HepG2 (cell line): ENCODE results near the gene TBX18. TPM values are rescaled to one million over a fixed set of nuclear protein-coding genes. Genes with fewer than 3 reads are reported as not detected.

Source experiments
- ATAC-seq: fragments of 200-7000 bp; cut with Tn5 transposase; 3 replicates; pipeline ENCODE4 v1.9.1; 2020; ENCODE audit warnings: mild to moderate bottlenecking, moderate library complexity
- BruUV-seq: library from RNA; stranded (reverse); fragments of 400-500 nt; replicated peaks from 2 replicates; lab custom pipeline; 2021; lab: Mats Ljungman, UMichigan
- CTCF ChIA-PET: fragments of 300-600 bp; formaldehyde crosslinking; extraction: SDS; loops from one replicate; lab custom pipeline; 2021; ENCODE audit warnings: low total read pairs, inconsistent platforms, low intra/inter-chr PET ratio; lab: Yijun Ruan, JAX
- POLR2A ChIA-PET: fragments of 350-600 bp; sonication (Branson Sonifier 250); formaldehyde crosslinking; loops from one replicate; lab custom pipeline; 2020; ENCODE audit warnings: antibody characterized with exemption, inconsistent platforms; lab: Yijun Ruan, JAX
- DNase-seq: peaks from one replicate; pipeline ENCODE4 v3.0.0-alpha.2; 2015; ENCODE audit warnings: low spot score
- FAIRE-seq: peaks from 3 replicates; lab custom pipeline; 2011; peaks lifted over from hg19 to GRCh38; lab: Jason Lieb, UNC
- H2AFZ ChIP-seq: one replicate; pipeline ENCODE4 v1.6.1; 2011; ENCODE audit warnings: low read length, inconsistent platforms
- H3K27ac ChIP-seq: fragments of 300-600 bp; 3 replicates; pipeline ENCODE4 v1.8.0; 2011; ENCODE audit warnings: mixed run types, mild to moderate bottlenecking, mixed read lengths, low read length, inconsistent platforms; ENCODE audit not compliant: insufficient read depth; ENCODE audit errors: extremely low read length
- H3K27me3 ChIP-seq, 2 experiments: fragments of 200-600 bp in 1 of 2; 2 replicates in 1 of 2; 3 replicates in 1 of 2; pipeline versions ENCODE4 v1.6.0 to v1.8.0; 2011; ENCODE audit warnings: low read length in 2 of 2, mild to moderate bottlenecking in 2 of 2, moderate library complexity in 2 of 2, inconsistent platforms in 1 of 2; ENCODE audit not compliant: insufficient read depth in 2 of 2, control insufficient read depth in 1 of 2
- H3K36me3 ChIP-seq, 2 experiments: fragments of 200-600 bp in 1 of 2; replicated peaks in 1 of 2; 2 replicates in 1 of 2; 3 replicates in 1 of 2; pipeline versions ENCODE4 v1.5.1 to v1.8.0; 2011; ENCODE audit warnings: low read length in 2 of 2, inconsistent platforms in 1 of 2; ENCODE audit not compliant: insufficient read depth in 2 of 2, control insufficient read depth in 1 of 2
- H3K4me1 ChIP-seq: 2 replicates; pipeline ENCODE4 v1.5.1; 2012; ENCODE audit warnings: low read length, inconsistent platforms; ENCODE audit not compliant: insufficient read depth
- H3K4me2 ChIP-seq: 2 replicates; pipeline ENCODE4 v1.6.0; 2011; ENCODE audit warnings: low read depth, low read length, inconsistent platforms
- H3K4me3 ChIP-seq, 3 experiments: fragments of 200-600 bp in 1 of 3; sonication (generic), shearing (Covaris generic) in 1 of 3; replicated peaks in 1 of 3; 2 replicates each; pipeline ENCODE4 v1.5.1; 2011 to 2016; ENCODE audit warnings: low read length in 3 of 3, inconsistent platforms in 2 of 3, low read depth in 2 of 3, mild to moderate bottlenecking in 2 of 3, control low read depth in 1 of 3, mixed read lengths in 1 of 3; ENCODE audit not compliant: insufficient read depth in 1 of 3
- H3K79me2 ChIP-seq: one replicate; pipeline ENCODE4 v1.6.1; 2011; ENCODE audit warnings: low read length, inconsistent platforms; ENCODE audit not compliant: insufficient read depth
- H3K9ac ChIP-seq: 2 replicates; pipeline ENCODE4 v1.6.0; 2011; ENCODE audit warnings: mild to moderate bottlenecking, low read depth, low read length, inconsistent platforms; ENCODE audit not compliant: insufficient read depth
- H3K9me3 ChIP-seq: 2 replicates; pipeline ENCODE4 v1.5.1; 2012; ENCODE audit warnings: mild to moderate bottlenecking, low read length
- H4K20me1 ChIP-seq: 2 replicates; pipeline ENCODE4 v1.6.0; 2011; ENCODE audit warnings: inconsistent platforms, mild to moderate bottlenecking, low read length, moderate library complexity; ENCODE audit not compliant: insufficient read depth
- HNRNPLL ChIP-seq: fragments of 200-400 bp; formaldehyde crosslinking; IDR thresholded peaks from 2 replicates; pipeline ENCODE4 v1.6.1; 2017; ENCODE audit warnings: mild to moderate bottlenecking, low read depth, low read length; ENCODE audit not compliant: poor library complexity, severe bottlenecking
- NFE2L2 ChIP-seq: fragments of 150-350 bp; IDR thresholded peaks from 2 replicates; pipeline ENCODE4 v1.6.1; 2014; ENCODE audit warnings: low read length
- ZFP90 ChIP-seq: sonication (generic); formaldehyde crosslinking; IDR thresholded peaks from 2 replicates; pipeline ENCODE4 v1.8.0; 2022; ENCODE audit warnings: missing genetic modification reagents, mild to moderate bottlenecking, inconsistent platforms, borderline replicate concordance
- WGBS: methylation state at CpG from one replicate; pipeline ENCODE4 v1.1.6; 2017; ENCODE audit warnings: low lambda C conversion rate; 5-methylcytosine and 5-hydroxymethylcytosine counted together
- in situ Hi-C: cut with HindIII; loops from 2 replicates; pipeline ENCODE4 v1.10.0; 2017; ENCODE audit warnings: low pct_unique_long_range_greater_than_20kb; ENCODE audit not compliant: extremely low pct_ligation_motif_present
- intact Hi-C: fragments of 100-400 bp; cut with micrococcal nuclease; formaldehyde crosslinking; loops from one replicate; pipeline ENCODE4 v1.10.0; 2022; ENCODE audit not compliant: unreplicated experiment
- polyA plus RNA-seq, 8 experiments: library from polyadenylated mRNA; depleted of rRNA in 3 of 8; stranded (reverse) in 7 of 8; unstranded in 1 of 8; fragments of >200 nt; fragmentation: Illumina TruSeq in 4 of 8; extraction: Trizol in 4 of 8; gene quantifications; 2 replicates each; pipeline versions ENCODE4 v1.2.1 to v1.2.3, GENCODE V29; 2011 to 2016; ENCODE audit warnings: low read depth in 4 of 8, missing spikeins in 1 of 8, mixed read lengths in 1 of 8; ENCODE audit not compliant: insufficient read depth in 1 of 8
- total RNA-seq, 5 experiments: library from RNA; depleted of rRNA; stranded (reverse); fragments of >200 nt; fragmentation: Illumina TruSeq; extraction: Trizol; gene quantifications; 2 replicates each; pipeline ENCODE4 v1.2.3, GENCODE V29; 2016; ENCODE audit warnings: low read depth in 1 of 5
- TF ChIP-seq, protein P1 (sequence below): sonication (generic); formaldehyde crosslinking; IDR thresholded peaks from 2 replicates; pipeline ENCODE4 v1.4.0; 2020; ENCODE audit warnings: missing genetic modification reagents, borderline replicate concordance

The TBX18 gene
- total and polyA plus RNA-seq, 2 of the 13 experiments (the other 11 are each of a cell fraction or from before 2014, with no cell fraction given) = not detected

DNA sequence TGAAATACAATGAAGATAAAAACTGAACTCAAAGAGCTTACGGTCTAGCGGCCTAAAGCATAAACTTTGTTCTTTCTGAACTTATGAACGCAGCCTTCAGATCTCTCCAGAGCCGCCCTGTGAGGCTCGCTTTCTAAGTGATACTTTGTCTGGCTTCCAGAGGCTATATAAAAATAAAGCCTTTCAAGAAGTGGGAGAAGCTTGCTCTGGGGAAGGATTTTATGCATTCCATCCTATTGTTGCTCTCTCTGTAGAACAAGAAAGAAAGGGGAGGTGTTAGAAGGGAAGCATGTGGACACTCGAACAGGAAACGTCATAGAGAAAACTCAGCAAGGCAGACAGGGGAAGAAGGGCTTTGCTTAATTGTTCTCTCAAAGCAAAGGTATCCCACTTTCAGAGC lies 77.0 kb downstream of the TBX18 start:
- Histone ChIP-seq H3K4me2 (no peak overlapping the region), H2AFZ (no peak overlapping the region), H3K27ac (no peak overlapping the region), H3K4me1 (no peaks in the 10 kb centered on the region), H3K36me3 (no peaks in the 10 kb centered on the region), H3K9me3 (no peaks in the 10 kb centered on the region), H3K79me2 (no peaks in the 10 kb centered on the region), H3K27me3 (no peaks in the 10 kb centered on the region), H3K9ac (no peak overlapping the region), H3K4me3 (no peak overlapping the region), H4K20me1 (no peaks in the 10 kb centered on the region)
- TF ChIP-seq HNRNPLL (no peak), NFE2L2 (no peak), ZFP90 (CRISPR knock-in tag) (no peak)
- TF ChIP-seq, protein P1, sequence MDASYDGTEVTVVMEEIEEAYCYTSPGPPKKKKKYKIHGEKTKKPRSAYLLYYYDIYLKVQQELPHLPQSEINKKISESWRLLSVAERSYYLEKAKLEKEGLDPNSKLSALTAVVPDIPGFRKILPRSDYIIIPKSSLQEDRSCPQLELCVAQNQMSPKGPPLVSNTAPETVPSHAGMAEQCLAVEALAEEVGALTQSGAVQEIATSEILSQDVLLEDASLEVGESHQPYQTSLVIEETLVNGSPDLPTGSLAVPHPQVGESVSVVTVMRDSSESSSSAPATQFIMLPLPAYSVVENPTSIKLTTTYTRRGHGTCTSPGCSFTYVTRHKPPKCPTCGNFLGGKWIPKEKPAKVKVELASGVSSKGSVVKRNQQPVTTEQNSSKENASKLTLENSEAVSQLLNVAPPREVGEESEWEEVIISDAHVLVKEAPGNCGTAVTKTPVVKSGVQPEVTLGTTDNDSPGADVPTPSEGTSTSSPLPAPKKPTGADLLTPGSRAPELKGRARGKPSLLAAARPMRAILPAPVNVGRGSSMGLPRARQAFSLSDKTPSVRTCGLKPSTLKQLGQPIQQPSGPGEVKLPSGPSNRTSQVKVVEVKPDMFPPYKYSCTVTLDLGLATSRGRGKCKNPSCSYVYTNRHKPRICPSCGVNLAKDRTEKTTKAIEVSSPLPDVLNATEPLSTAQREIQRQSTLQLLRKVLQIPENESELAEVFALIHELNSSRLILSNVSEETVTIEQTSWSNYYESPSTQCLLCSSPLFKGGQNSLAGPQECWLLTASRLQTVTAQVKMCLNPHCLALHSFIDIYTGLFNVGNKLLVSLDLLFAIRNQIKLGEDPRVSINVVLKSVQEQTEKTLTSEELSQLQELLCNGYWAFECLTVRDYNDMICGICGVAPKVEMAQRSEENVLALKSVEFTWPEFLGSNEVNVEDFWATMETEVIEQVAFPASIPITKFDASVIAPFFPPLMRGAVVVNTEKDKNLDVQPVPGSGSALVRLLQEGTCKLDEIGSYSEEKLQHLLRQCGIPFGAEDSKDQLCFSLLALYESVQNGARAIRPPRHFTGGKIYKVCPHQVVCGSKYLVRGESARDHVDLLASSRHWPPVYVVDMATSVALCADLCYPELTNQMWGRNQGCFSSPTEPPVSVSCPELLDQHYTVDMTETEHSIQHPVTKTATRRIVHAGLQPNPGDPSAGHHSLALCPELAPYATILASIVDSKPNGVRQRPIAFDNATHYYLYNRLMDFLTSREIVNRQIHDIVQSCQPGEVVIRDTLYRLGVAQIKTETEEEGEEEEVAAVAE = no peak
- ChIA-PET POLR2A (no interaction called here), CTCF (no interaction called here)
- intact Hi-C loops (loop anchor here (5.0 kb wide), 1 partner anchor 260 kb away; no protein-coding TSS in a partner anchor), in situ Hi-C loops (no loop called here)
- DNase-seq (no peak), ATAC-seq (no peak), FAIRE-seq (no peak)
- 19% methylated on average over 7 of the region's 7 CpGs for WGBS
- no TSS peak for BruUV-seq
